Frontal cortex (tissue), 4 donors: ENCODE results near the gene KCNAB1. TPM values are rescaled to one million over a fixed set of nuclear protein-coding genes. Genes with fewer than 3 reads are reported as not detected.

Source experiments
- DNase-seq, 2 donors: peaks; one replicate each; pipeline ENCODE4 v3.0.0; 2012; ENCODE audit warnings: low spot score in 2 of 2
- FAIRE-seq: peaks from 2 replicates; lab custom pipeline; 2012; peaks lifted over from hg19 to GRCh38; lab: Jason Lieb, UNC
- total RNA-seq: library from RNA; depleted of rRNA; stranded (reverse); fragments of >200 nt; gene quantifications from one replicate; pipeline ENCODE4 v1.2.3, GENCODE V29; 2014
- donor health status: control.
- donor health status: control.
- donor health status: control.

KCNAB1 gene
- total RNA-seq, 1 donor from 2014 or later = 31.4 TPM

- FAIRE-seq (no peak), DNase-seq (no peak)
Observed at GRCh38 chr3:156382458-156383346, 262.3 kb downstream of the KCNAB1 start.

GRCh38 chr3:156383441-156384025, 263.2 kb downstream of the KCNAB1 start:
- DNase-seq = no peak
- FAIRE-seq = no peak

DNA sequence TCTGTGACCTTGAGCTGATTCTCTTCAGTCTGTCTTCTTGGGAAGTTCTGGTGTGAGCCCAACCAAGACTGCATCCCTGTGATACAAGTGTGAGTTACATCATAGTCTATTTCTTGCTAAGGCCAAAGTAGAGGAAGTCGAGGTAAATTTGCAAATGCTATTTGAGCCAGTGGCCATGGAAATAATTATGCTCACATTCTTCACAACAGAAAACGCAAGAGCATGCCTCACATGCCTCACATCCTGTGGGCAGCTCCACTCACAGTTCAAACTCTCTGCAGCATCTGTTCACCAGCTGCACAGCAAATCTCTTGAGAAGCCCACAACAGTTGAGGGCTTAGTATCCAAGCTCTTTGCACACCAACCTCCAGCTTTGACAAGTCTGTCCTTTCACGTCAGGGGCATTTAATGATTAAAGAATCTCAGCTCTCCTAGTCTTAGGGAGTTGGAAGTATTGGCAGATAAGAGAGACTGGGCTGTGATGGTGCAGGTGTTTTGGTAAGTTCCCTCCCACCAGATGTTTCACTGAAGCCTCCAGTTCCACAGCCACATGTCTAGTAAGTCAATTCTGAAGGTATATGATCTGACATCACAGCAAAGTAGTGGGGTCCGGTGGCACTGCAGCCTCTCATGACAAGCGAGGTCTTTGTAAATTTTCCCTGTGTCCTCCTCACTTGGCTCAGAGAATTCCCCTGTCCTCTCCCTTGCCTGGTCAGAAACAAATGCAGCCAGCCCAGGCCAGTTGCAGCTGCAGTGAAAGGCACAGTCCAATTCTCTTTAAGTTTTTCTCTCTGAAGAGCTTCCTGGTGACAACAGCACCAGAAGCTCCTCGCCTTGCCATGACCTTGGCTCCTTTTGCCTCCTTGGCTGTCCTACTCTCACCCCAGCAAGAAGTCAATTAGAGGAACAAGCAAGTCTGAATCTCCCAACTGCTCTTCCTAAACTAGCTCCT, 268.4 kb downstream of the KCNAB1 start:
- DNase-seq = no peak
- no peak for FAIRE-seq

DNA sequence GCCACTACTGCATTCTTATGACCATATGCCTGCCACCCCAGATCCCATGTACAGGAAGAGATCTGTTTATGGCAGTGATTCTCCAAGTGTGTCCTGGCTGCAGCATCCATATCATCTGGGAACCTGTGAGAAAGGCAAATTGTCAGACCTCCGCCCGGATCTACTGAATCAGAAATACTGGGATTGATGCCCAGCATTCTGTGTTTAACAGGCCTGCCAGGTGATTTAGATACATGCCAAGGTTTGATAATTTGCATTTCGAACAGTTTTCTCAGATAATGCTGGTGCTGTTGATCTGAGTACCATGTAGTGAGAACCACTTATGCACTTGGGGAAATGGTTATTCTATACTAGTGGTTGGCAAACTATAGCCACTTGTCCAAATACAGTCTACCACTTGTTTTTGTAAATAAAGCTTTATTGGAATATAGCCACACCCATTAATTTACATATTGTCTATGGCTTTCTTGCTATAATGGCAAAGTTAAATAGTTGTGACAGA, 269.1 kb downstream of the KCNAB1 start:
- no peak for DNase-seq
- no peak for FAIRE-seq

- FAIRE-seq = no peak
- DNase-seq = no peak
Observed at GRCh38 chr3:156390846-156391245, 270.5 kb downstream of the KCNAB1 start.

DNA sequence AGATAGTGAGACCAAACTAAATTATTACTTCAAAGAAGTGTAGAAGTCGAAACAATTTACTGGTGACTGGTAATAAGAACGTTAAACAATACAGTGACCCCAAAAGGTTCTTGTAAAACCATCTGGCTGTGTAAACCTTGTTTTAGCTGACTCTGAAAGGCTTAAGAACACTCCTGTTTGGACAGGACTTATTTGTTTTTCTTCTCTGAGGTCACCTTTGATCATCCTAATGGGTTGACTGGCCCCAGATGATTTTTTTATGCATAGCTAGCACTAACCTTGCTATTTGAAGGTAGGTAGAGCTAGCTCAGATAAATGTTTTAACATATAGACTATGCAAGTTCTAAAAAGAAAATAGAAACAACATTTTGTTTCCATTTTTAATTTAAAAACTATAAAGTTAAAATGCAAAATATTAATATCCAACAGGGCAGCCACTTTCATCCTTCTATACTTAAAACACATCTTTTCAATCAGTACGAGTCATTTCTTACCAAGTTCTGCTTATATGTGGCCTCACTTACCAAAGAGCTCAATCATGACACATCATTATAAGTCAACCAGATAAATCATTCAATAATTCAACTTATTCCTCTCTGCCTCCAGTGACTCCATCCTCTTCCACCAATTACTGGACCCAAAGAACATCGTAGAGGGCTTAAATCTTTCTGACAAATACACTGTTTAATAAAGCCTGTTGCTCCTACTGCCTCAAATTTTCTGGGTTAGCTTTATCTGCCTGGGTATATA, 275.8 kb downstream of the KCNAB1 start:
- DNase-seq (no peak), FAIRE-seq (no peak)

DNA sequence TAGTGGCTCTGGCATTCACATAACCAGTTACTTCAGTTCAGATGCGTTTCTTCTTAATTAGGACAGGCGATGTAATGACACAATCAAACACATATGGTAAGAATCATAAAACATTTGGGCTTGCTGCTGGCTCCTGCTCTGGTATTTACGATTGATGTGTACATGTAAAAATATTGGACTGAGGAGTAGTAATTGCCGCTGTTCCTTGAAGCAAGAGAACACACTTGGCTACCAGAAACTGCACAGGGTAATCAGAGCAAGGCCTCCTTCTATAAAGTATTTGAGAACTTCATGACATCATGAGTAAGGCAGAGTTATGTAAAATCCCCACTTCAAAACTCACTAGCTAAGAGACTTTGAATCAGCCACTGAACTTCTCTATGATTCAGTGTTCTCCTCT, 276.5 kb downstream of the KCNAB1 start:
- FAIRE-seq (no peak), DNase-seq (no peak)

DNA sequence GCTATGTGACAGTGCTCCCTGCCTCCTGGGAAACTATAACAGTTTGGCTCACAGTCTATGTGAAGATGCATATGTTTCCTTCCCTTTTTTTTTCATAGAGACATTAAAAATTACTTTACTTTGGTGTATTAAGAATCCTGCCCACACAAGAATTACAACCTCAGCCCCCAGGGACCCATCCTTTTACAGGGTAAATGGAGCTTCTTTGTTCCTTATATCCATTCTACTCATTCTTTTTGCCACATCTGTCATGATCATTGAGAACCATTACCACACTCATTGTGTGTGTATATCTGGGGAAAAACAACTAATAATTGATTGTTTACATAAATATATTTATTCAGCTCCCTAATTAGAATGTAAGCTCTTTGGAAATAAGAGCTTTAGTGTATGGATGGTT, 277.2 kb downstream of the KCNAB1 start:
- FAIRE-seq (no peak), DNase-seq (no peak)

DNA sequence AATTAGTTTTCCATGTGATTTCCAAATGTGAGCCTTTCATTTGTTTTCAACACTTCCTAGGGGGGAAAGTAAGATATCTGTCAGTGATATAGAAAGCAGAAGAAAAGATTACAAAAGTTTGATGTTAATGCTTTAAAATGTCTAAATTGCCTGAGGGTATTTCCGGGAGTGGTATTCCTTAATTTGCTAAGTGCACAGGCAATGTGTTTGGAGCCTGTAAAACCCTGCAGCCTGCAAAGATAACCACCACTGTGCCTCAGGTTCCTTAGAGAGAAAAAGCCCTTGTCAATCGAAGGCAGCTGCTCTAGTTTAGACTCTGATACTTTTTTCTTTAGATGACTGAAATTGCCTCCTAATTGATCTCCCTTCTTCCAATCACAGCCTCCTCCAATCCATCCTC, 279.7 kb downstream of the KCNAB1 start:
- FAIRE-seq (no peak), DNase-seq (no peak)

DNA sequence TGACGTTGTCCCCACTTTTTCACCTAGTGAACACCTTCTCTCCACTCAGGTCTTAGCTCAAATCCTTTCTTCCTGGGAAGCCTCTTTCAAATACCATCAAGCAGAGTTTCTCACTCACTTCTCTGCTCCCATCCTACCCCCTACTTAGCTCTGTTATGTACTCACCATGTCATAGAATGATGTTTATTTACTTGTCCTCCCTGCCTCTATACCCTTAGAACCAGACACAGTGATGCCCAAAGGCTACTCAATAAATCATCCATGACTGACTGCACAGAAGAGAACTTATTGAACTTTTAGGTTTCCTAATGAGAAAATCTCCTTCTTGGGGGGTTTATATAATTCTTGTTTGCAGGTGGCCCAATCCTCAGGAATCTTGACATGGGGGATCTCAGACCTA, 280.4 kb downstream of the KCNAB1 start:
- no peak for FAIRE-seq
- DNase-seq = no peak

DNA sequence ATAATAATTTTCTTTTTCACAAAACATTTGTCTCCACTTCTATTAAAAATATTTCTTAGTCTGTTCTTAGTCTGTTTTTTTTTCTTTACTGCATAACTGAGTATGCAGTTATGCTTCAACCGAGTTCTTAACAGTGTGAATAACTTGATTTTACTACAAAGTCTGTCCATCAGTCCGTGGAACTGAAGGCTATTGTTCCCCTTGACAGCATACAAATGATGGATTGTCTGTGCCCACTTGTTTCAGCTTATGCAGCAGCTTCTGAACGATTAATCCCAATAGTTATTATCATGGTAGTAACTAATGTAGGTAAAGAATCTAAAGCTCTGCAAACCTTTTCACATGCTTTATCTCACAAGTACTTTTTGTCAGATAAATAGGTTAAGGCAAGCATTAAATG, 283.8 kb downstream of the KCNAB1 start:
- peak; percentile 85 for FAIRE-seq

DNA sequence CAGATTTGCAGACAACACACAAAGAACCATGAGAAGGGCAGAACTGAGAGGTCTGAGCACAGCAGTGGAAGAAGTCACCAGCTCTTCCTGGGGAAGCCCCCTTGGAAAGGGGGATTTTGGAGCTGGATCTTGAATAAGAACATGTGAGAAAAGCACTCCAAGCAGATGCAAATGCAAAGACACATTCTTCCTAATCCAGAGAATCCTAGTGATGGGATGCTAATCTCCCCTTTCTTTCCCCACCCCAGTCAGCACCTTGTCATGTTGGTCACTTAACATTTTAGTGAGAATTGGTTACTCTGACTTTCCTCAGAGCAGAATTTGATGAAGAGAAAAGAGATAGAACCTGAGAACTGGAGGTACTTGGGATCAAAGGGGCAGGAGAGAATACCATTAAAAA, 286.0 kb downstream of the KCNAB1 start:
- no peak for FAIRE-seq
- no peak for DNase-seq

More for the DNA sequence above, 283.8 kb downstream of the KCNAB1 start:
- DNase-seq = peak; percentile 12 to 28

GRCh38 chr3:156407617-156408225, 287.3 kb downstream of the KCNAB1 start:
- no peak for FAIRE-seq
- no peak for DNase-seq

- DNase-seq = no peak
- no peak for FAIRE-seq
Observed at GRCh38 chr3:156409694-156410093, 289.3 kb downstream of the KCNAB1 start.

DNA sequence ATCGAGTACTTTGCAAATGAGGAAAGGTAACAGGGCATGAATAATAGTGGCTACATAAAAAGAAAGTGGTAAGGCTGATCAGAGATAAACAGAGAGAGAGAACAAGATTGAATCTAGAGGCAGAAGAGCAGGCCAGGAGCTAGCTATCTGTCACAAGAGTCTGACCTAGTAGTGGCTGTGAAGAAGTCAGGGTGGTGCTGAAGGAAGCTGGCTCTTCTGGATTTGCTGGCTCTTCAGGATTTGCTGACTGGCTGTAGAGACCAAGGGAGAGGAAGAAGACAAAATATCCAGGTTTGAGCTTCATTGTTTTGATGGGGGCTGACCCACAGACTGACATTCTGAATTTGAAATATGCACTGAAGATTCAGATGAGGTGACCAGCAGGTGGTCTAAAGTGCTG, 292.2 kb downstream of the KCNAB1 start:
- DNase-seq = no peak
- no peak for FAIRE-seq

GRCh38 chr3:156413293-156413892, 293.0 kb downstream of the KCNAB1 start:
- FAIRE-seq = no peak

DNA sequence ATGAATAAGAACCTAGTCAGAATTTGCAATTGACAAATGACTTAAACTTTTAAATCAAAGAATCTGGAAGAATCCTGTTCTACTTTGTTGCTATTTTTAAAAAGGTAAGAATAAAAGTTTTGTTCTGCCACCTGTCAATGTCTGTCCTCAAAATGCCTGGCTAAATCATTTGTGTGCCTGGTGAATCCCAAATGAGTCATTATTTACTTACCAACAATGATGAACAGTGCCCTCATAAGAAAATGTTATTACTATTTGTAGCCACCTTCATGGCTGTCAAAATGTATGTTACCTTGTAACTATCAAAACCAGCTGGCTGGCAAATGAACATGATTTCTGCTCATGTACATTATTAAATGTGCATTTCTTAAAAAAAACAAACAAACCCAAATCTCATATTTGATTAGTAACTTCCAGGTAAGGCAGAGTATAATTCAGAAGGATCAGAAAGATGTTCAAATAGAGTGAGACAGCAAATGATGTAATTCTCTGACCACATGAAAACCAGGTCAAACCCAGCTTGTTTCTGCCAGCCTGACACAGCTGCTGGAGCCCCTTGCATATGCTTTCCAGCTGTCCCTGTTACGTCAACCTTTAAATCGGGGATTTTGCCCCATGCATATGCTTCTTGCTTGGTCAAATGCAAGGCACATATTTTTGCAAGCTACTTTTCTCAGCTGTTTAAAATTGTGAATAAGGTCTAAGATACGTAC, 296.6 kb downstream of the KCNAB1 start:
- DNase-seq (no peak), FAIRE-seq (no peak)

More at GRCh38 chr3:156413293-156413892, 293.0 kb downstream of the KCNAB1 start:
- no peak for DNase-seq

GRCh38 chr3:156417559-156418132, 297.3 kb downstream of the KCNAB1 start:
- DNase-seq = no peak
- no peak for FAIRE-seq
